T-helper 1 cell treated with Interleukin-12 subunit alpha and Interleukin-12 subunit beta and Interleukin-4 antibody, amounts not matched to agents 30 μg/mL and 1 μg/mL, for 36 hours (primary cell): ENCODE measurements around the gene PSMD14.
"Not testable (repeated sequence)": the region's sequence is repeated elsewhere in the genome, so short reads cannot be mapped to it uniquely, and the experiment has no call there.

Experiments used
- H3K27ac Mint-ChIP-seq: one replicate; pipeline ENCODE4 v1.8.0; 2021; ENCODE audit warnings: mild to moderate bottlenecking, mixed read lengths
- H3K27me3 Mint-ChIP-seq: one replicate; pipeline ENCODE4 v1.8.0; 2021; ENCODE audit warnings: low read depth, mixed read lengths
- H3K36me3 Mint-ChIP-seq: one replicate; pipeline ENCODE4 v1.8.0; 2021; ENCODE audit warnings: low read depth, mixed read lengths
- H3K4me1 Mint-ChIP-seq: one replicate; pipeline ENCODE4 v1.8.0; 2021; ENCODE audit warnings: low read depth, mixed read lengths
- H3K4me3 Mint-ChIP-seq: one replicate; pipeline ENCODE4 v1.8.0; 2021; ENCODE audit warnings: mild to moderate bottlenecking, moderate library complexity, mixed read lengths
- H3K9me3 Mint-ChIP-seq: one replicate; pipeline ENCODE4 v1.8.0; 2021; ENCODE audit warnings: mixed read lengths

PSMD14 gene

GRCh38 chr2:161354106-161354505, 45.9 kb downstream of the PSMD14 start:
- Mint-ChIP-seq H3K9me3 (no peaks in the 10 kb centered on the region), H3K27me3 (no peaks in the 10 kb centered on the region), H3K36me3 (peaks cover 8% of the 10 kb centered on the region), H3K27ac (no peak overlapping the region), H3K4me1 (peaks cover 12% of the 10 kb centered on the region), H3K4me3 (no peak overlapping the region)

- no peaks in the 10 kb centered on the region for H3K27me3 Mint-ChIP-seq
- no peak overlapping the region for H3K27ac Mint-ChIP-seq
- peaks cover 8% of the 10 kb centered on the region for H3K36me3 Mint-ChIP-seq
- H3K4me3 Mint-ChIP-seq: no peak overlapping the region
- H3K9me3 Mint-ChIP-seq: no peaks in the 10 kb centered on the region
- H3K4me1 Mint-ChIP-seq: peaks cover 11% of the 10 kb centered on the region
Observed at GRCh38 chr2:161355106-161355505, 46.9 kb downstream of the PSMD14 start.

- Mint-ChIP-seq H3K27me3 (no peaks in the 10 kb centered on the region), H3K36me3 (peaks cover 10% of the 10 kb centered on the region), H3K4me1 (peaks cover 11% of the 10 kb centered on the region), H3K27ac (no peak overlapping the region), H3K4me3 (no peak overlapping the region), H3K9me3 (peaks cover 5% of the 10 kb centered on the region)
Observed at GRCh38 chr2:161355983-161356382, 47.8 kb downstream of the PSMD14 start.

GRCh38 chr2:161357097-161357496, 48.9 kb downstream of the PSMD14 start:
- peaks cover 17% of the 10 kb centered on the region for H3K36me3 Mint-ChIP-seq
- H3K27me3 Mint-ChIP-seq: no peaks in the 10 kb centered on the region
- H3K4me3 Mint-ChIP-seq: no peak overlapping the region
- no peak overlapping the region for H3K27ac Mint-ChIP-seq
- H3K9me3 Mint-ChIP-seq: peaks cover 10% of the 10 kb centered on the region
- peaks cover 9% of the 10 kb centered on the region for H3K4me1 Mint-ChIP-seq

- Mint-ChIP-seq H3K27ac (no peak overlapping the region), H3K4me1 (peaks cover 6% of the 10 kb centered on the region), H3K4me3 (no peak overlapping the region), H3K27me3 (no peaks in the 10 kb centered on the region), H3K36me3 (peaks cover 28% of the 10 kb centered on the region), H3K9me3 (peaks cover 19% of the 10 kb centered on the region)
Observed at GRCh38 chr2:161358838-161359237, 50.6 kb downstream of the PSMD14 start.

- Mint-ChIP-seq H3K9me3 (peaks cover 19% of the 10 kb centered on the region), H3K36me3 (peaks cover 34% of the 10 kb centered on the region)
- H3K27me3 Mint-ChIP-seq, H3K27ac Mint-ChIP-seq, H3K4me3 Mint-ChIP-seq, H3K4me1 Mint-ChIP-seq: not testable (repeated sequence)
Observed at GRCh38 chr2:161360095-161360654, 52.0 kb downstream of the PSMD14 start.

GRCh38 chr2:161362568-161363166, 54.4 kb downstream of the PSMD14 start:
- no peak overlapping the region for H3K27ac Mint-ChIP-seq
- peaks cover 19% of the 10 kb centered on the region for H3K9me3 Mint-ChIP-seq
- H3K4me3 Mint-ChIP-seq: no peak overlapping the region
- H3K36me3 Mint-ChIP-seq: peaks cover 36% of the 10 kb centered on the region
- H3K4me1 Mint-ChIP-seq: no peaks in the 10 kb centered on the region
- H3K27me3 Mint-ChIP-seq: no peaks in the 10 kb centered on the region

GRCh38 chr2:161367675-161368074, 59.5 kb downstream of the PSMD14 start:
- Mint-ChIP-seq H3K9me3 (peaks cover 4% of the 10 kb centered on the region), H3K36me3 (peaks cover 32% of the 10 kb centered on the region), H3K4me1 (no peaks in the 10 kb centered on the region), H3K4me3 (no peak overlapping the region), H3K27me3 (no peaks in the 10 kb centered on the region), H3K27ac (no peak overlapping the region)

GRCh38 chr2:161369311-161369710, 61.1 kb downstream of the PSMD14 start:
- H3K4me1 Mint-ChIP-seq: no peaks in the 10 kb centered on the region
- no peaks in the 10 kb centered on the region for H3K27me3 Mint-ChIP-seq
- H3K9me3 Mint-ChIP-seq: no peaks in the 10 kb centered on the region
- no peak overlapping the region for H3K27ac Mint-ChIP-seq
- peaks cover 24% of the 10 kb centered on the region for H3K36me3 Mint-ChIP-seq
- H3K4me3 Mint-ChIP-seq: no peak overlapping the region

GRCh38 chr2:161370981-161371380, 62.8 kb downstream of the PSMD14 start:
- Mint-ChIP-seq H3K27me3 (no peaks in the 10 kb centered on the region), H3K27ac (no peak overlapping the region), H3K4me1 (no peaks in the 10 kb centered on the region), H3K36me3 (peaks cover 23% of the 10 kb centered on the region), H3K4me3 (no peak overlapping the region), H3K9me3 (no peaks in the 10 kb centered on the region)

GRCh38 chr2:161371869-161372268, 63.6 kb downstream of the PSMD14 start:
- H3K36me3 Mint-ChIP-seq: peaks cover 23% of the 10 kb centered on the region
- no peak overlapping the region for H3K4me3 Mint-ChIP-seq
- no peaks in the 10 kb centered on the region for H3K9me3 Mint-ChIP-seq
- no peak overlapping the region for H3K27ac Mint-ChIP-seq
- no peaks in the 10 kb centered on the region for H3K27me3 Mint-ChIP-seq
- no peaks in the 10 kb centered on the region for H3K4me1 Mint-ChIP-seq

GRCh38 chr2:161373942-161374341, 65.7 kb downstream of the PSMD14 start:
- H3K4me3 Mint-ChIP-seq: no peak overlapping the region

GRCh38 chr2:161374446-161374845, 66.2 kb downstream of the PSMD14 start:
- Mint-ChIP-seq H3K4me1 (no peaks in the 10 kb centered on the region), H3K27ac (no peak overlapping the region), H3K36me3 (peaks cover 19% of the 10 kb centered on the region), H3K9me3 (no peaks in the 10 kb centered on the region), H3K4me3 (no peak overlapping the region), H3K27me3 (no peaks in the 10 kb centered on the region)

More at GRCh38 chr2:161373942-161374341, 65.7 kb downstream of the PSMD14 start:
- H3K27me3 Mint-ChIP-seq: no peaks in the 10 kb centered on the region
- H3K27ac Mint-ChIP-seq: no peak overlapping the region
- H3K9me3 Mint-ChIP-seq: no peaks in the 10 kb centered on the region
- no peaks in the 10 kb centered on the region for H3K4me1 Mint-ChIP-seq
- H3K36me3 Mint-ChIP-seq: peaks cover 19% of the 10 kb centered on the region

- Mint-ChIP-seq H3K9me3 (no peaks in the 10 kb centered on the region), H3K27me3 (no peaks in the 10 kb centered on the region), H3K4me1 (peaks cover 4% of the 10 kb centered on the region), H3K36me3 (peaks cover 7% of the 10 kb centered on the region), H3K27ac (no peak overlapping the region), H3K4me3 (no peak overlapping the region)
Observed at GRCh38 chr2:161379740-161380139, 71.5 kb downstream of the PSMD14 start.

- no peaks in the 10 kb centered on the region for H3K9me3 Mint-ChIP-seq
- no peaks in the 10 kb centered on the region for H3K27me3 Mint-ChIP-seq
- no peak overlapping the region for H3K4me3 Mint-ChIP-seq
- H3K27ac Mint-ChIP-seq: no peak overlapping the region
- H3K36me3 Mint-ChIP-seq: peaks cover 4% of the 10 kb centered on the region
- peaks cover 14% of the 10 kb centered on the region for H3K4me1 Mint-ChIP-seq
Observed at GRCh38 chr2:161381546-161381945, 73.3 kb downstream of the PSMD14 start.
